OCI-LY1 (cell line): ENCODE results near the gene GOLGA8J.
"Not testable (repeated sequence)": the region's sequence is repeated elsewhere in the genome, so short reads cannot be mapped to it uniquely, and the experiment has no call there.

Source experiments
- H2AFZ ChIP-seq: fragments of 200-600 bp; sonication (generic), shearing (Covaris generic); 2 replicates; pipeline ENCODE4 v1.6.0; 2014; ENCODE audit warnings: antibody characterized with exemption, mild to moderate bottlenecking, low read length
- H3F3A ChIP-seq: fragments of 200-600 bp; sonication (generic), shearing (Covaris generic); 2 replicates; pipeline ENCODE4 v1.6.0; 2014; ENCODE audit warnings: mild to moderate bottlenecking, antibody characterized with exemption, low read length, moderate library complexity; ENCODE audit not compliant: insufficient read depth
- H3K27ac ChIP-seq: fragments of 200-600 bp; sonication (generic); 2 replicates; pipeline ENCODE4 v1.5.1; 2014; ENCODE audit warnings: low read length, mixed run types, mild to moderate bottlenecking, low read depth; ENCODE audit not compliant: poor library complexity, severe bottlenecking
- H3K27me3 ChIP-seq: fragments of 200-600 bp; sonication (generic); 2 replicates; pipeline ENCODE4 v1.6.0; 2014; ENCODE audit warnings: antibody characterized with exemption, mild to moderate bottlenecking, low read length, moderate library complexity; ENCODE audit not compliant: insufficient read depth
- H3K36me3 ChIP-seq: fragments of 200-600 bp; sonication (generic); 2 replicates; pipeline ENCODE4 v1.6.1; 2014; ENCODE audit warnings: mild to moderate bottlenecking, antibody characterized with exemption, low read length, moderate library complexity, mixed read lengths; ENCODE audit not compliant: insufficient read depth
- H3K4me1 ChIP-seq: fragments of 200-600 bp; sonication (generic); 2 replicates; pipeline ENCODE4 v1.5.1; 2014; ENCODE audit warnings: mild to moderate bottlenecking, low read length, moderate library complexity; ENCODE audit not compliant: insufficient read depth, severe bottlenecking
- H3K4me2 ChIP-seq: fragments of 200-600 bp; sonication (generic), shearing (Covaris generic); 2 replicates; pipeline ENCODE4 v1.6.1; 2014; ENCODE audit warnings: low read length
- H3K4me3 ChIP-seq: fragments of 200-600 bp; sonication (generic); 2 replicates; pipeline ENCODE4 v1.5.1; 2014; ENCODE audit warnings: low read length, low read depth, mild to moderate bottlenecking, mixed read lengths; ENCODE audit not compliant: poor library complexity, severe bottlenecking
- H3K79me2 ChIP-seq: fragments of 200-600 bp; shearing (Covaris generic); 2 replicates; pipeline ENCODE4 v1.6.1; 2016; ENCODE audit warnings: mixed run types, low read length, mixed read lengths; ENCODE audit not compliant: insufficient read depth
- H3K9ac ChIP-seq: fragments of 200-600 bp; sonication (generic), shearing (Covaris generic); 2 replicates; pipeline ENCODE4 v1.6.1; 2014; ENCODE audit warnings: mild to moderate bottlenecking, low read length, mixed read lengths
- H3K9me2 ChIP-seq: fragments of 200-600 bp; sonication (generic), shearing (Covaris generic); 2 replicates; pipeline ENCODE4 v1.6.1; 2014; ENCODE audit warnings: low read depth, mild to moderate bottlenecking, low read length, mixed read lengths
- H3K9me3 ChIP-seq: fragments of 200-600 bp; shearing (Covaris generic); 2 replicates; pipeline ENCODE4 v1.6.1; 2014; ENCODE audit warnings: low read length, mixed read lengths
- H4K20me1 ChIP-seq: fragments of 200-600 bp; sonication (generic), shearing (Covaris generic); 2 replicates; pipeline ENCODE4 v1.6.0; 2016; ENCODE audit warnings: mild to moderate bottlenecking, low read length; ENCODE audit not compliant: insufficient read depth
- EZH2 ChIP-seq: fragments of 200-600 bp; sonication (generic), shearing (Covaris generic); IDR thresholded peaks from 2 replicates; pipeline ENCODE4 v1.8.0; 2017; ENCODE audit warnings: borderline replicate concordance, mixed run types, mild to moderate bottlenecking, antibody characterized with exemption, low read length, moderate library complexity, mixed read lengths
- TF ChIP-seq, protein P1 (sequence below): fragments of 200-600 bp; sonication (generic), shearing (Covaris generic); IDR thresholded peaks from 2 replicates; pipeline ENCODE4 v1.5.1; 2017; ENCODE audit warnings: mild to moderate bottlenecking, antibody characterized with exemption, low read length, moderate library complexity, mixed read lengths

Gene GOLGA8J, protein sequence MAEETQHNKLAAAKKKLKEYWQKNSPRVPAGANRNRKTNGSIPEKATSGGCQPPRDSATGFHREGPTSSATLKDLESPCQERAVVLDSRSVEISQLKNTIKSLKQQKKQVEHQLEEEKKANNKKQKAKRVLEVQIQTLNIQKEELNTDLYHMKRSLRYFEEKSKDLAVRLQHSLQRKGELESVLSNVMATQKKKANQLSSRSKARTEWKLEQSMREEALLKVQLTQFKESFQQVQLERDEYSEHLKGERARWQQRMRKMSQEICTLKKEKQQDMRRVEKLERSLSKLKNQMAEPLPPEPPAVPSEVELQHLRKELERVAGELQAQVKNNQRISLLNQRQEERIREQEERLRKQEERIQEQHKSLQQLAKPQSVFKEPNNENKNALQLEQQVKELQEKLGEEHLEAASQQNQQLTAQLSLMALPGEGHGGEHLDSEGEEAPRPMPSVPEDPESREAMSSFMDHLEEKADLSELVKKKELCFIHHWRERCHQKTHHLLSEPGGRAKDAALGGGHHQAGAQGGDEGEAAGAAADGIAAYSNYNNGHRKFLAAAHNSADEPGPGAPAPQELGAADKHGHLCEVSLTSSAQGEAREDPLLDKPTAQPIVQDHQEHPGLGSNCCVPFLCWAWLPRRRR

DNA sequence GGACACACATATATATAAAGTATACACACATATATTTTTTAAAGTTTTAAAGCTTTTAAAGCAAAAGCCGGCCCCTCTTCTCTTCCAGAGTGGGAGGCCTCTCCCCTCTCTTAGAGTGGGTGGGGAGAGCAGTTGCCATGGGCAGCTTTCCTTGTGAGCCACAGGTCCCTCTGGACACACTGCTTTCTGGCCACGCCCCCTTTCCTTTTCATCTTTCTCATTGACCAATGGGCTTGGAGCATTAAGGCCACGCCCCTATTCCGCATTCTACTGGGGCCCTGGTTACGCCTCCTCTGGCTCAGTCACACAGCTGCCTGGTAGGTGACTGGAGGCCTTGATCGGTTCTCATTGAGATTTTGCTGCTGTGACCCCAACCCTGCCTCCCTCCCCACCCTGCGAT lies at the start of gene GOLGA8J:
Gene GOLGA8J, plus strand, starts transcription at position 301 of the 400 bp plus-strand sequence. Its CDS starts 98 bp downstream, at position 399.
- not testable (repeated sequence) for H3K9me3 ChIP-seq, H4K20me1 ChIP-seq, H3F3A ChIP-seq, H3K9ac ChIP-seq, H3K79me2 ChIP-seq, H3K4me3 ChIP-seq, H3K27ac ChIP-seq, H3K9me2 ChIP-seq, H3K4me2 ChIP-seq, H3K36me3 ChIP-seq, H3K4me1 ChIP-seq, H2AFZ ChIP-seq, H3K27me3 ChIP-seq

DNA sequence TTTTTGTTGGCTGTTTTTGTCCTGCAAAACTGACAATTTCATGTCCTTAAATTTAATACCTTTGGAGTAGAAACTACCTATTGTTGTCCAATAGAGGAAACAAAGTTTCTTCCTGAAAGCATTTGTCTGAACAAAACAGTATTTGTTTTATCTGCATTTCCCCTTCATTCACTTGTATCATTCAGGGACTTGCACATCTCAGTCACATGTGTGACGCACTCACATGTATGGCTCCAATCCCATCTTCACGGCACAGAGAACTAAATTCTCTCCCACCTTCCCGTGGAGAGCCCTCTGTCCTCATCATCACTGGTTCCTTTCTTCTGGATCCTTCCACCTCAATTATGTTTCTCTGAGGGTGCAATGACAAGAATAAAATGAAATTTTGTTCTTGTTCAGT lies 49.5 kb upstream of the GOLGA8J start:
- Histone ChIP-seq H3K9me2 (no peaks in the 10 kb centered on the region), H3K27ac (no peak overlapping the region), H4K20me1 (no peaks in the 10 kb centered on the region), H3K36me3 (no peaks in the 10 kb centered on the region), H2AFZ (no peak overlapping the region), H3K4me1 (no peaks in the 10 kb centered on the region), H3K79me2 (no peaks in the 10 kb centered on the region), H3K9ac (no peak overlapping the region), H3K27me3 (no peaks in the 10 kb centered on the region), H3K9me3 (no peaks in the 10 kb centered on the region), H3K4me3 (no peak overlapping the region), H3K4me2 (no peak overlapping the region), H3F3A (no peaks in the 10 kb centered on the region)
- TF ChIP-seq, protein P1, sequence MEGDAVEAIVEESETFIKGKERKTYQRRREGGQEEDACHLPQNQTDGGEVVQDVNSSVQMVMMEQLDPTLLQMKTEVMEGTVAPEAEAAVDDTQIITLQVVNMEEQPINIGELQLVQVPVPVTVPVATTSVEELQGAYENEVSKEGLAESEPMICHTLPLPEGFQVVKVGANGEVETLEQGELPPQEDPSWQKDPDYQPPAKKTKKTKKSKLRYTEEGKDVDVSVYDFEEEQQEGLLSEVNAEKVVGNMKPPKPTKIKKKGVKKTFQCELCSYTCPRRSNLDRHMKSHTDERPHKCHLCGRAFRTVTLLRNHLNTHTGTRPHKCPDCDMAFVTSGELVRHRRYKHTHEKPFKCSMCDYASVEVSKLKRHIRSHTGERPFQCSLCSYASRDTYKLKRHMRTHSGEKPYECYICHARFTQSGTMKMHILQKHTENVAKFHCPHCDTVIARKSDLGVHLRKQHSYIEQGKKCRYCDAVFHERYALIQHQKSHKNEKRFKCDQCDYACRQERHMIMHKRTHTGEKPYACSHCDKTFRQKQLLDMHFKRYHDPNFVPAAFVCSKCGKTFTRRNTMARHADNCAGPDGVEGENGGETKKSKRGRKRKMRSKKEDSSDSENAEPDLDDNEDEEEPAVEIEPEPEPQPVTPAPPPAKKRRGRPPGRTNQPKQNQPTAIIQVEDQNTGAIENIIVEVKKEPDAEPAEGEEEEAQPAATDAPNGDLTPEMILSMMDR: no peak
- TF ChIP-seq EZH2: no peak

DNA sequence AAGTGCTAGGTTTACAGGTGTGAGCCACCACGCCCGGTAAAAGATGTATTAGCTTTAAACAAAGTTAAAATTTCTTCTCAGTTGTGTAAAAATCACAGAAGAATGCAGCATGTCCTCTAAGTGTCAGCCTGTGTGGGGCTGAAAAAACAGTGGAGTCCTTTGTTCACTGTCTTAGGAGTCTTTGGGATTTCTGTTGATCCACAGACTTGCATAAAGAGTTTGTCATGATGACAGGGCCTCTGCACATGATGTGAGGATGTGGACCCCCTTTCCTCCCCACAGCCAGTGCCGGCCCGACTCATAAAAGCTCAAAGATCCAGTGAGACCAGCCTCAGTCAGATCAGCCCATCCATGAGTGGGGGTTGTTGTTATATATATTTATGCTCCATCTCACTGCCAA lies 49.0 kb upstream of the GOLGA8J start:
- no peak overlapping the region for H3K27ac ChIP-seq
- H3K9me3 ChIP-seq: no peaks in the 10 kb centered on the region
- no peaks in the 10 kb centered on the region for H3F3A ChIP-seq
- no peak overlapping the region for H3K4me2 ChIP-seq
- no peak for TF ChIP-seq EZH2
- TF ChIP-seq, protein P1: no peak
- no peaks in the 10 kb centered on the region for H4K20me1 ChIP-seq
- no peaks in the 10 kb centered on the region for H3K4me1 ChIP-seq
- H3K9ac ChIP-seq: no peak overlapping the region
- no peak overlapping the region for H2AFZ ChIP-seq
- H3K9me2 ChIP-seq: no peaks in the 10 kb centered on the region
- no peaks in the 10 kb centered on the region for H3K79me2 ChIP-seq
- no peaks in the 10 kb centered on the region for H3K27me3 ChIP-seq
- H3K36me3 ChIP-seq: no peaks in the 10 kb centered on the region
- no peak overlapping the region for H3K4me3 ChIP-seq
